OCI-LY1 (cell line): Measurements from ENCODE around the gene NDUFB7.

ENCODE experiments used
- H2AFZ ChIP-seq: fragments of 200-600 bp; sonication (generic), shearing (Covaris generic); 2 replicates; pipeline ENCODE4 v1.6.0; 2014; ENCODE audit warnings: antibody characterized with exemption, mild to moderate bottlenecking, low read length
- H3F3A ChIP-seq: fragments of 200-600 bp; sonication (generic), shearing (Covaris generic); 2 replicates; pipeline ENCODE4 v1.6.0; 2014; ENCODE audit warnings: mild to moderate bottlenecking, antibody characterized with exemption, low read length, moderate library complexity; ENCODE audit not compliant: insufficient read depth
- H3K27ac ChIP-seq: fragments of 200-600 bp; sonication (generic); 2 replicates; pipeline ENCODE4 v1.5.1; 2014; ENCODE audit warnings: low read length, mixed run types, mild to moderate bottlenecking, low read depth; ENCODE audit not compliant: poor library complexity, severe bottlenecking
- H3K27me3 ChIP-seq: fragments of 200-600 bp; sonication (generic); 2 replicates; pipeline ENCODE4 v1.6.0; 2014; ENCODE audit warnings: antibody characterized with exemption, mild to moderate bottlenecking, low read length, moderate library complexity; ENCODE audit not compliant: insufficient read depth
- H3K36me3 ChIP-seq: fragments of 200-600 bp; sonication (generic); 2 replicates; pipeline ENCODE4 v1.6.1; 2014; ENCODE audit warnings: mild to moderate bottlenecking, antibody characterized with exemption, low read length, moderate library complexity, mixed read lengths; ENCODE audit not compliant: insufficient read depth
- H3K4me1 ChIP-seq: fragments of 200-600 bp; sonication (generic); 2 replicates; pipeline ENCODE4 v1.5.1; 2014; ENCODE audit warnings: mild to moderate bottlenecking, low read length, moderate library complexity; ENCODE audit not compliant: insufficient read depth, severe bottlenecking
- H3K4me2 ChIP-seq: fragments of 200-600 bp; sonication (generic), shearing (Covaris generic); 2 replicates; pipeline ENCODE4 v1.6.1; 2014; ENCODE audit warnings: low read length
- H3K4me3 ChIP-seq: fragments of 200-600 bp; sonication (generic); 2 replicates; pipeline ENCODE4 v1.5.1; 2014; ENCODE audit warnings: low read length, low read depth, mild to moderate bottlenecking, mixed read lengths; ENCODE audit not compliant: poor library complexity, severe bottlenecking
- H3K79me2 ChIP-seq: fragments of 200-600 bp; shearing (Covaris generic); 2 replicates; pipeline ENCODE4 v1.6.1; 2016; ENCODE audit warnings: mixed run types, low read length, mixed read lengths; ENCODE audit not compliant: insufficient read depth
- H3K9ac ChIP-seq: fragments of 200-600 bp; sonication (generic), shearing (Covaris generic); 2 replicates; pipeline ENCODE4 v1.6.1; 2014; ENCODE audit warnings: mild to moderate bottlenecking, low read length, mixed read lengths
- H3K9me2 ChIP-seq: fragments of 200-600 bp; sonication (generic), shearing (Covaris generic); 2 replicates; pipeline ENCODE4 v1.6.1; 2014; ENCODE audit warnings: low read depth, mild to moderate bottlenecking, low read length, mixed read lengths
- H3K9me3 ChIP-seq: fragments of 200-600 bp; shearing (Covaris generic); 2 replicates; pipeline ENCODE4 v1.6.1; 2014; ENCODE audit warnings: low read length, mixed read lengths
- H4K20me1 ChIP-seq: fragments of 200-600 bp; sonication (generic), shearing (Covaris generic); 2 replicates; pipeline ENCODE4 v1.6.0; 2016; ENCODE audit warnings: mild to moderate bottlenecking, low read length; ENCODE audit not compliant: insufficient read depth
- CTCF ChIP-seq: fragments of 200-600 bp; sonication (generic), shearing (Covaris generic); IDR thresholded peaks from 2 replicates; pipeline ENCODE4 v1.5.1; 2017; ENCODE audit warnings: mild to moderate bottlenecking, antibody characterized with exemption, low read length, moderate library complexity, mixed read lengths
- EZH2 ChIP-seq: fragments of 200-600 bp; sonication (generic), shearing (Covaris generic); IDR thresholded peaks from 2 replicates; pipeline ENCODE4 v1.8.0; 2017; ENCODE audit warnings: borderline replicate concordance, mixed run types, mild to moderate bottlenecking, antibody characterized with exemption, low read length, moderate library complexity, mixed read lengths

The NDUFB7 gene

GRCh38 chr19:14559916-14560775, 11.7 kb downstream of the NDUFB7 start:
- H3F3A ChIP-seq = no peaks in the 10 kb centered on the region
- no peak overlapping the region for H3K4me2 ChIP-seq
- peak overlapping the region; percentile 47 for H3K27ac ChIP-seq
- H3K36me3 ChIP-seq = peaks cover 12% of the 10 kb centered on the region; the same call in 1 of the 2 replicates
- no peaks in the 10 kb centered on the region for H3K79me2 ChIP-seq
- H3K9me3 ChIP-seq = no peaks in the 10 kb centered on the region
- no peak overlapping the region; the same call in 1 of the 2 replicates for H3K9ac ChIP-seq
- H2AFZ ChIP-seq = no peak overlapping the region
- TF ChIP-seq EZH2 = no peak
- TF ChIP-seq CTCF = no peak
- no peak overlapping the region for H3K4me3 ChIP-seq
- H4K20me1 ChIP-seq = no peaks in the 10 kb centered on the region
- H3K27me3 ChIP-seq = no peaks in the 10 kb centered on the region
- no peaks in the 10 kb centered on the region for H3K9me2 ChIP-seq
- H3K4me1 ChIP-seq = peaks cover 39% of the 10 kb centered on the region

GRCh38 chr19:14558370-14559066, 13.3 kb downstream of the NDUFB7 start:
- no peaks in the 10 kb centered on the region for H4K20me1 ChIP-seq
- H3K9me2 ChIP-seq = no peaks in the 10 kb centered on the region
- H3K4me3 ChIP-seq = no peak overlapping the region
- no peaks in the 10 kb centered on the region for H3K79me2 ChIP-seq
- no peak overlapping the region; the same call in 1 of the 2 replicates for H3K4me2 ChIP-seq
- H3K27me3 ChIP-seq = no peaks in the 10 kb centered on the region
- peaks cover 39% of the 10 kb centered on the region for H3K4me1 ChIP-seq
- peak overlapping the region; percentile 47 for H3K27ac ChIP-seq
- no peaks in the 10 kb centered on the region for H3K9me3 ChIP-seq
- no peak overlapping the region for H2AFZ ChIP-seq
- no peak overlapping the region; the same call in 1 of the 2 replicates for H3K9ac ChIP-seq
- TF ChIP-seq CTCF (no peak), EZH2 (no peak)
- no peaks in the 10 kb centered on the region for H3F3A ChIP-seq
- H3K36me3 ChIP-seq = 0 out of 2 replicates have a peak, but pooled peaks cover 1% of the 10 kb centered on the region

GRCh38 chr19:14556662-14557188, 15.1 kb downstream of the NDUFB7 start:
- no peaks in the 10 kb centered on the region for H4K20me1 ChIP-seq
- H3K79me2 ChIP-seq = no peaks in the 10 kb centered on the region
- no peaks in the 10 kb centered on the region for H3K9me2 ChIP-seq
- H3K9me3 ChIP-seq = no peaks in the 10 kb centered on the region
- no peaks in the 10 kb centered on the region for H3F3A ChIP-seq
- H3K4me3 ChIP-seq = no peak overlapping the region
- H3K27me3 ChIP-seq = no peaks in the 10 kb centered on the region
- peak overlapping the region; percentile 6; the same call in 1 of the 2 replicates for H3K4me2 ChIP-seq
- peaks cover 45% of the 10 kb centered on the region for H3K4me1 ChIP-seq
- no peak overlapping the region for H3K27ac ChIP-seq
- peak; percentile 96 for TF ChIP-seq CTCF
- TF ChIP-seq EZH2 = no peak
- no peak overlapping the region for H3K9ac ChIP-seq
- no peak overlapping the region for H2AFZ ChIP-seq
- H3K36me3 ChIP-seq = no peaks in the 10 kb centered on the region
